Lower leg skin (tissue), 4 donors: ENCODE measurements around the gene HMG20A. TPM values are rescaled to one million over a fixed set of nuclear protein-coding genes. Genes with fewer than 3 reads are reported as not detected.

Experiments
- DNase-seq, 2 donors: peaks; one replicate each; pipeline ENCODE4 v3.0.0-alpha.2; 2019; ENCODE audit warnings: low spot score in 2 of 2
- H3K4me3 ChIP-seq: fragments of 200-600 bp; sonication (generic); 2 replicates; pipeline ENCODE4 v1.5.1; 2017; ENCODE audit warnings: mild to moderate bottlenecking, low read depth; ENCODE audit not compliant: poor library complexity, severe bottlenecking
- CTCF ChIP-seq, 3 donors: fragments of 450-650 bp; IDR thresholded peaks; one replicate each; pipeline ENCODE4 v1.5.1; 2016; ENCODE audit warnings: antibody characterized with exemption in 3 of 3, mild to moderate bottlenecking in 3 of 3, moderate library complexity in 2 of 3
- POLR2A ChIP-seq, 2 donors: fragments of 450-650 bp; IDR thresholded peaks; one replicate each; pipeline ENCODE4 v1.6.1; 2016 to 2017; ENCODE audit warnings: antibody characterized with exemption in 2 of 2, mild to moderate bottlenecking in 1 of 2, moderate library complexity in 1 of 2
- WGBS, 2 donors: methylation state at CpG; one replicate each; pipeline ENCODE4 v1.1.5; 2018; 5-methylcytosine and 5-hydroxymethylcytosine counted together
- intact Hi-C: fragments of 100-400 bp; cut with DNase I; formaldehyde crosslinking; loops from one replicate; pipeline ENCODE4 v1.15.0; 2023; ENCODE audit warnings: low total_unique reads
- total RNA-seq, 4 donors: library from RNA; depleted of rRNA; stranded (reverse); fragments of >200 nt; gene quantifications; one replicate each; pipeline ENCODE4 v1.1.0, GENCODE V29; 2016

Gene HMG20A
- total RNA-seq, 4 donors from 2014 or later = 16.8 to 28.1 (median 22.5) TPM

- no peak for DNase-seq
- TF ChIP-seq POLR2A (IDR thresholded peaks at IDR 0.05) (no peak), CTCF (IDR thresholded peaks at IDR 0.05) (no peak)
- intact Hi-C loops = no loop called here
- 69 to 83% methylated on average over 4 of the region's 4 CpGs for WGBS, 2 donors
- H3K4me3 ChIP-seq = no peak overlapping the region
These were observed 26.2 kb downstream of the HMG20A start for GRCh38 chr15:77446840-77447390.

GRCh38 chr15:77454265-77454664, 33.6 kb downstream of the HMG20A start:
- WGBS, 2 donors = 90 to 95% methylated on average over 1 of the region's 1 CpG
- H3K4me3 ChIP-seq = no peak overlapping the region
- TF ChIP-seq POLR2A (IDR thresholded peaks at IDR 0.05) = no peak
- no peak for TF ChIP-seq CTCF (IDR thresholded peaks at IDR 0.05)
- no peak for DNase-seq
- intact Hi-C loops = no loop called here

GRCh38 chr15:77454951-77455350, 34.3 kb downstream of the HMG20A start:
- TF ChIP-seq CTCF (IDR thresholded peaks at IDR 0.05) (no peak), POLR2A (IDR thresholded peaks at IDR 0.05) (no peak)
- no peak for DNase-seq
- intact Hi-C loops = no loop called here
- H3K4me3 ChIP-seq = no peak overlapping the region

GRCh38 chr15:77455696-77456321, 35.1 kb downstream of the HMG20A start:
- TF ChIP-seq CTCF (IDR thresholded peaks at IDR 0.05) = no peak
- TF ChIP-seq POLR2A (IDR thresholded peaks at IDR 0.05) = no peak
- DNase-seq = no peak
- no peak overlapping the region for H3K4me3 ChIP-seq
- WGBS, 2 donors = 35 to 40% methylated on average over 3 of the region's 3 CpGs
- intact Hi-C loops = no loop called here

DNA sequence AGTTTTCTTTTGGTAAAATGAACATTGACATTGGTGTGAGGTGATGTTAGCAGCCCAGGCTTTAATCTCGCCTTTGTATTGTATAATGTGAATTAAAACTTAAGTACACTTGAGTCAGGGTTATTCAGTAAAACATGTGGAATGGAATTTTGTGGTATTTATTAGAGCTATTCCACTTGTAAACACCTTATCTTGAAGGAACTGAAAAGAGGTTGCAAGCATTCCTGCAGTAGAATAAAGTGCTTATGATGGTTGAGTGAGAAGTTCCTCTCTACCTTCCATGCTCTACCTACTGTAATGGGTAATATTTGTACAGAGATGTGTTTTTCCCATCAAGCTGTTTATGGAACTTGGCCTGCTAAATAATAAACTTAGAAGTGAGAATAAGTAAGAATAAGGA, 36.1 kb downstream of the HMG20A start:
- H3K4me3 ChIP-seq = no peak overlapping the region
- TF ChIP-seq CTCF (IDR thresholded peaks at IDR 0.05) (no peak), POLR2A (IDR thresholded peaks at IDR 0.05) (no peak)
- no peak for DNase-seq
- intact Hi-C loops = no loop called here
- 97 to 100% methylated on average over 1 of the region's 1 CpG for WGBS, 2 donors
